ENCODE results near the gene HNRNPH3.
A peak's percentile ranks its signal among the peaks of the same experiment; 100 is the strongest.

- TF ChIP-seq POLR2A (IDR thresholded peaks at IDR 0.05) = peak; percentile 61 to 63
- TF ChIP-seq, protein P1, sequence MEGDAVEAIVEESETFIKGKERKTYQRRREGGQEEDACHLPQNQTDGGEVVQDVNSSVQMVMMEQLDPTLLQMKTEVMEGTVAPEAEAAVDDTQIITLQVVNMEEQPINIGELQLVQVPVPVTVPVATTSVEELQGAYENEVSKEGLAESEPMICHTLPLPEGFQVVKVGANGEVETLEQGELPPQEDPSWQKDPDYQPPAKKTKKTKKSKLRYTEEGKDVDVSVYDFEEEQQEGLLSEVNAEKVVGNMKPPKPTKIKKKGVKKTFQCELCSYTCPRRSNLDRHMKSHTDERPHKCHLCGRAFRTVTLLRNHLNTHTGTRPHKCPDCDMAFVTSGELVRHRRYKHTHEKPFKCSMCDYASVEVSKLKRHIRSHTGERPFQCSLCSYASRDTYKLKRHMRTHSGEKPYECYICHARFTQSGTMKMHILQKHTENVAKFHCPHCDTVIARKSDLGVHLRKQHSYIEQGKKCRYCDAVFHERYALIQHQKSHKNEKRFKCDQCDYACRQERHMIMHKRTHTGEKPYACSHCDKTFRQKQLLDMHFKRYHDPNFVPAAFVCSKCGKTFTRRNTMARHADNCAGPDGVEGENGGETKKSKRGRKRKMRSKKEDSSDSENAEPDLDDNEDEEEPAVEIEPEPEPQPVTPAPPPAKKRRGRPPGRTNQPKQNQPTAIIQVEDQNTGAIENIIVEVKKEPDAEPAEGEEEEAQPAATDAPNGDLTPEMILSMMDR (IDR thresholded peaks at IDR 0.05) = peak in 4 of 6 experiments; percentile 33 to 66 (median 56)
These were observed 594 bp downstream of the HNRNPH3 start, which contains the start of gene PBLD for GRCh38 chr10:68332259-68333057.

All from Peyer's patch (tissue), 4 donors.